H1 (cell line): Measurements from ENCODE around the gene MRPL52. TPM values are rescaled to one million over a fixed set of nuclear protein-coding genes. Genes with fewer than 3 reads are reported as not detected.

Source experiments
- CTCF ChIA-PET: fragments of 300-600 bp; sonication (Branson Sonifier 250); formaldehyde crosslinking; loops from one replicate; lab custom pipeline; 2021; ENCODE audit not compliant: partially characterized antibody; lab: Charles Lee
- POLR2A ChIA-PET: fragments of 300-600 bp; sonication (Branson Sonifier 250); formaldehyde crosslinking; loops from one replicate; lab custom pipeline; 2021; ENCODE audit warnings: inconsistent platforms; ENCODE audit not compliant: partially characterized antibody; lab: Charles Lee
- DNase-seq, 2 experiments: peaks; one replicate each; pipeline versions ENCODE4 v3.0.0 to v3.0.0-alpha.2; 2010 to 2022; ENCODE audit warnings: low spot score in 2 of 2, low read depth in 1 of 2, mixed read lengths in 1 of 2
- FAIRE-seq: peaks from 2 replicates; lab custom pipeline; 2011; peaks lifted over from hg19 to GRCh38; lab: Jason Lieb, UNC
- H2AFZ ChIP-seq: 2 replicates; pipeline ENCODE4 v1.8.1; 2012; ENCODE audit warnings: low read length, inconsistent platforms
- H2AK5ac ChIP-seq: 2 replicates; pipeline ENCODE4 v1.6.1; 2013; ENCODE audit warnings: low read depth, low read length
- H2BK120ac ChIP-seq: replicated peaks from 2 replicates; pipeline ENCODE3; 2013; ENCODE audit warnings: low read depth, low read length, inconsistent platforms
- H2BK12ac ChIP-seq: 2 replicates; pipeline ENCODE4 v1.6.1; 2013; ENCODE audit warnings: low read depth, low read length
- H2BK15ac ChIP-seq: 2 replicates; pipeline ENCODE4 v1.6.1; 2013; ENCODE audit warnings: low read length
- H2BK20ac ChIP-seq: 2 replicates; pipeline ENCODE4 v1.6.1; 2013; ENCODE audit warnings: low read length
- H2BK5ac ChIP-seq: 2 replicates; pipeline ENCODE4 v1.6.1; 2013; ENCODE audit warnings: low read depth, low read length
- H3K14ac ChIP-seq: 2 replicates; pipeline ENCODE4 v1.6.1; 2013; ENCODE audit warnings: inconsistent platforms; ENCODE audit not compliant: insufficient read length
- H3K18ac ChIP-seq: 2 replicates; pipeline ENCODE4 v1.6.1; 2013; ENCODE audit warnings: low read length; ENCODE audit errors: extremely low read depth
- H3K23ac ChIP-seq: 2 replicates; pipeline ENCODE4 v1.6.1; 2013; ENCODE audit warnings: inconsistent platforms; ENCODE audit not compliant: insufficient read length
- H3K23me2 ChIP-seq: 2 replicates; pipeline ENCODE4 v1.6.1; 2013; ENCODE audit warnings: low read depth, low read length
- H3K27ac ChIP-seq: 2 replicates; pipeline ENCODE4 v1.6.1; 2011; ENCODE audit warnings: low read depth, low read length, inconsistent platforms
- H3K27me3 ChIP-seq, 4 experiments: replicated peaks in 1 of 4; 1 replicate in 1 of 4; 2 replicates in 3 of 4; pipeline versions ENCODE4 v1.6.1 to v1.8.1; 2011 to 2013; ENCODE audit warnings: low read length in 3 of 4, mild to moderate bottlenecking in 3 of 4, inconsistent platforms in 2 of 4, mixed read lengths in 2 of 4, moderate library complexity in 1 of 4; ENCODE audit not compliant: control insufficient read depth in 3 of 4, insufficient read depth in 3 of 4; ENCODE audit errors: extremely low read depth in 1 of 4
- H3K36me3 ChIP-seq, 4 experiments: 2 replicates each; pipeline versions ENCODE4 v1.6.1 to v1.8.1; 2011 to 2013; ENCODE audit warnings: mild to moderate bottlenecking in 4 of 4, low read length in 3 of 4, moderate library complexity in 2 of 4, control low read depth in 1 of 4, inconsistent platforms in 1 of 4; ENCODE audit not compliant: insufficient read depth in 4 of 4, control insufficient read depth in 2 of 4
- H3K4ac ChIP-seq: replicated peaks from 2 replicates; pipeline ENCODE3; 2013; ENCODE audit warnings: low read length, low read depth, mixed read lengths, inconsistent platforms; ENCODE audit not compliant: insufficient read length
- H3K4me1 ChIP-seq, 4 experiments: replicated peaks in 1 of 4; 1 replicate in 1 of 4; 2 replicates in 3 of 4; pipeline versions ENCODE4 v1.6.1 to v1.8.1; 2011 to 2013; ENCODE audit warnings: low read length in 3 of 4, inconsistent platforms in 2 of 4, mixed read lengths in 1 of 4; ENCODE audit not compliant: insufficient read depth in 4 of 4, control insufficient read depth in 3 of 4
- H3K4me2 ChIP-seq, 2 experiments: 2 replicates each; pipeline versions ENCODE4 v1.6.1 to v1.8.1; 2011 to 2013; ENCODE audit warnings: low read depth in 2 of 2, low read length in 2 of 2, control low read depth in 1 of 2, inconsistent platforms in 1 of 2, mild to moderate bottlenecking in 1 of 2; ENCODE audit not compliant: insufficient read depth in 1 of 2
- H3K4me3 ChIP-seq, 4 experiments: fragments of 200-600, 300-600 bp in 1 of 4; sonication (generic), shearing (Covaris generic), sonication (Bioruptor Twin) in 1 of 4; 2 replicates each; pipeline versions ENCODE4 v1.5.1 to v1.8.1; 2011 to 2016; ENCODE audit warnings: low read length in 4 of 4, low read depth in 3 of 4, control low read depth in 2 of 4, inconsistent platforms in 2 of 4, mild to moderate bottlenecking in 2 of 4, mixed read lengths in 1 of 4, moderate library complexity in 1 of 4; ENCODE audit not compliant: insufficient read depth in 2 of 4; ENCODE audit errors: extremely low read depth in 1 of 4
- H3K56ac ChIP-seq: replicated peaks from 2 replicates; pipeline ENCODE3; 2013; ENCODE audit warnings: low read depth, mild to moderate bottlenecking, mixed read lengths, low read length, inconsistent platforms; ENCODE audit not compliant: insufficient read length
- H3K79me1 ChIP-seq: 2 replicates; pipeline ENCODE4 v1.6.1; 2013; ENCODE audit warnings: low read depth, low read length, control low read depth
- H3K79me2 ChIP-seq, 2 experiments: 2 replicates each; pipeline versions ENCODE4 v1.6.1 to v1.8.1; 2012 to 2013; ENCODE audit warnings: low read length in 2 of 2, mild to moderate bottlenecking in 2 of 2, inconsistent platforms in 1 of 2; ENCODE audit not compliant: insufficient read depth in 2 of 2, control insufficient read depth in 1 of 2
- H3K9ac ChIP-seq, 4 experiments: replicated peaks in 1 of 4; 1 replicate in 1 of 4; 2 replicates in 3 of 4; pipeline versions ENCODE4 v1.6.1 to v1.8.1; 2011 to 2013; ENCODE audit warnings: low read depth in 3 of 4, low read length in 3 of 4, control low read depth in 2 of 4, mild to moderate bottlenecking in 2 of 4, moderate library complexity in 2 of 4, inconsistent platforms in 1 of 4; ENCODE audit errors: extremely low read depth in 1 of 4
- H3K9me3 ChIP-seq, 2 experiments: 2 replicates each; pipeline versions ENCODE4 v1.6.1 to v1.8.1; 2012 to 2013; ENCODE audit warnings: mild to moderate bottlenecking in 2 of 2, moderate library complexity in 2 of 2, control low read depth in 1 of 2, inconsistent platforms in 1 of 2, low read depth in 1 of 2, low read length in 1 of 2, mixed read lengths in 1 of 2; ENCODE audit not compliant: insufficient read depth in 2 of 2
- H4K20me1 ChIP-seq, 2 experiments: replicated peaks in 1 of 2; 2 replicates each; pipeline versions ENCODE3 to v1.8.1; 2011 to 2013; ENCODE audit warnings: inconsistent platforms in 2 of 2, low read length in 2 of 2, mild to moderate bottlenecking in 1 of 2; ENCODE audit not compliant: insufficient read depth in 2 of 2, control insufficient read depth in 1 of 2
- H4K5ac ChIP-seq: 2 replicates; pipeline ENCODE4 v1.6.1; 2013; ENCODE audit warnings: low read length, low read depth, mixed read lengths, inconsistent platforms; ENCODE audit not compliant: insufficient read length
- H4K8ac ChIP-seq: 2 replicates; pipeline ENCODE4 v1.8.0; 2013; ENCODE audit warnings: mild to moderate bottlenecking, moderate library complexity, low read length, inconsistent platforms; ENCODE audit not compliant: insufficient read depth; ENCODE audit errors: extremely low read depth
- H4K91ac ChIP-seq: replicated peaks from 2 replicates; pipeline ENCODE3; 2013; ENCODE audit warnings: low read length, mixed read lengths, inconsistent platforms; ENCODE audit not compliant: insufficient read length
- CBX8 ChIP-seq: fragments of 300-800, 300-1000 bp; sonication (generic); IDR thresholded peaks from 2 replicates; pipeline ENCODE4 v1.7.1; 2016; ENCODE audit warnings: low read depth, low read length, borderline replicate concordance
- CHD1 ChIP-seq: IDR thresholded peaks from 2 replicates; pipeline ENCODE4 v1.6.1; 2012; ENCODE audit warnings: low read depth, low read length, improper control_type of control experiment
- CREB1 ChIP-seq: IDR thresholded peaks from 2 replicates; pipeline ENCODE4 v1.6.1; 2012; ENCODE audit warnings: inconsistent platforms
- EGR1 ChIP-seq: IDR thresholded peaks from 2 replicates; pipeline ENCODE4 v1.6.1; 2011; ENCODE audit warnings: low read depth, low read length, borderline replicate concordance
- EP300 ChIP-seq, 2 experiments: IDR thresholded peaks; 1 replicate in 1 of 2; 2 replicates in 1 of 2; pipeline ENCODE4 v1.6.1; 2011 to 2012; ENCODE audit warnings: low read depth in 2 of 2, low read length in 2 of 2, mild to moderate bottlenecking in 2 of 2, borderline replicate concordance in 1 of 2, inconsistent platforms in 1 of 2, moderate library complexity in 1 of 2
- GTF2F1 ChIP-seq: IDR thresholded peaks from 2 replicates; pipeline ENCODE4 v1.6.1; 2012; ENCODE audit warnings: low read depth, low read length, improper control_type of control experiment, borderline replicate concordance
- HDAC6 ChIP-seq: IDR thresholded peaks from one replicate; pipeline ENCODE4 v1.7.1; 2012; ENCODE audit warnings: low read depth, mild to moderate bottlenecking, inconsistent platforms, low read length, moderate library complexity
- JUN ChIP-seq: IDR thresholded peaks from 2 replicates; pipeline ENCODE4 v1.6.1; 2011; ENCODE audit warnings: low read depth, mild to moderate bottlenecking, improper control_type of control experiment, low read length
- RFX5 ChIP-seq: IDR thresholded peaks from 2 replicates; pipeline ENCODE4 v1.6.1; 2011; ENCODE audit warnings: low read depth, low read length, improper control_type of control experiment, borderline replicate concordance
- SIX5 ChIP-seq: IDR thresholded peaks from 2 replicates; pipeline ENCODE4 v1.6.1; 2011; ENCODE audit warnings: mild to moderate bottlenecking, low read depth, low read length
- TAF1 ChIP-seq: IDR thresholded peaks from 2 replicates; pipeline ENCODE4 v1.6.1; 2011; ENCODE audit warnings: mild to moderate bottlenecking, low read depth, low read length
- TAF7 ChIP-seq: optimal IDR thresholded peaks from 2 replicates; pipeline ENCODE3; 2011; ENCODE audit warnings: low read depth, mild to moderate bottlenecking, inconsistent platforms, low read length, moderate library complexity, borderline replicate concordance
- ZNF274 ChIP-seq: IDR thresholded peaks from 2 replicates; pipeline ENCODE4 v1.7.0; 2012; ENCODE audit warnings: low read length, borderline replicate concordance; ENCODE audit errors: extremely low read depth
- WGBS, 2 experiments: shearing (Covaris generic) in 1 of 2; methylation state at CpG; one replicate each; pipeline versions ENCODE4 v1.1.6 to v1.1.7; 2013 to 2015; ENCODE audit warnings: low lambda C conversion rate in 2 of 2, mixed read lengths in 2 of 2, inconsistent platforms in 1 of 2, low coverage in 1 of 2, missing lambda C conversion rate in 1 of 2; ENCODE audit not compliant: insufficient replicate concordance in 2 of 2, insufficient coverage in 1 of 2, insufficient read length in 1 of 2; ENCODE audit errors: extremely low coverage in 1 of 2, missing lambda C conversion rate in 1 of 2; 5-methylcytosine and 5-hydroxymethylcytosine counted together
- polyA plus RNA-seq, 7 experiments: library from polyadenylated mRNA; depleted of rRNA in 3 of 7; stranded (reverse) in 5 of 7; unstranded in 2 of 7; fragments of >200 nt in 5 of 7; fragments of 200-250 nt in 2 of 7; gene quantifications; 1 replicate in 5 of 7; 2 replicates in 1 of 7; 4 replicates in 1 of 7; pipeline versions ENCODE4 v1.2.1 to v1.2.3, GENCODE V29; 2011 to 2013; ENCODE audit warnings: missing spikeins in 2 of 7, mixed read lengths in 2 of 7
- total RNA-seq: library from RNA; stranded (reverse); fragmentation: NEBNext Ultra II Directional; extraction: Animal tissue kit (Norgen Biotek cat#: 25700); gene quantifications from 2 replicates; pipeline ENCODE4 v1.2.1, GENCODE V29; 2021

Gene MRPL52
- total and polyA plus RNA-seq, 2 of the 8 experiments (the other 6 are each of a cell fraction or from before 2014, with no cell fraction given): 70.5 to 176 TPM

GRCh38 chr14:22800346-22800745 is 29.3 kb upstream of the MRPL52 start:
- Histone ChIP-seq H3K23me2 (no peaks in the 10 kb centered on the region), H2AK5ac (no peak overlapping the region), H2BK120ac (no peak overlapping the region), H3K79me1 (no peaks in the 10 kb centered on the region), H3K79me2 (no peaks in the 10 kb centered on the region), H3K14ac (no peak overlapping the region), H4K91ac (no peak overlapping the region), H3K4me1 (peaks cover 2 to 11% (median 6%) of the 10 kb centered on the region in 4 experiments), H2BK15ac (no peak overlapping the region), H3K56ac (no peak overlapping the region), H4K8ac (no peak overlapping the region), H3K27me3 (no peaks in the 10 kb centered on the region), H3K27ac (no peak overlapping the region), H2BK20ac (no peak overlapping the region), H2AFZ (no peak overlapping the region), H3K18ac (no peak overlapping the region), H3K36me3 (no peaks in the 10 kb centered on the region), H2BK12ac (no peak overlapping the region), H4K20me1 (no peaks in the 10 kb centered on the region), H3K9ac (no peak overlapping the region), H3K4me2 (no peak overlapping the region), H4K5ac (no peak overlapping the region), H3K23ac (no peak overlapping the region), H3K9me3 (peaks cover 0 to 4% of the 10 kb centered on the region in 2 experiments; a peak in 1 of 4 replicates), H3K4me3 (no peak overlapping the region), H3K4ac (no peak overlapping the region), H2BK5ac (no peak overlapping the region)
- POLR2A ChIA-PET: interaction anchor here (1.3 to 1.7 kb wide), 2 partner anchors 22 to 34 kb away, joined by 4 to 5 read pairs; partner anchors contain the start of gene OXA1L
- DNase-seq (no peak), FAIRE-seq (no peak)
- CTCF ChIA-PET: interaction anchor here (0.8 to 53.1 kb wide), 6 partner anchors 15 to 230 kb away, joined by 3 to 1562 read pairs (median 4); partner anchors contain the start of genes LRP10, MMP14, PRMT5 and REM2
- WGBS, 2 experiments: 91% methylated on average over 10 of the region's 10 CpGs; no CpG with 5 or more reads in 1 of the 2 experiments
- TF ChIP-seq TAF1: no peak
- TF ChIP-seq HDAC6: no peak
- no peak for TF ChIP-seq SIX5
- no peak for TF ChIP-seq EGR1
- no peak for TF ChIP-seq CREB1
- no peak for TF ChIP-seq EP300 (IDR thresholded peaks at IDR 0.05; ENCODE audit: borderline replicate concordance in 1 of 2, low read depth in 2 of 2, low read length in 2 of 2)
- no peak for TF ChIP-seq JUN
- TF ChIP-seq CHD1: no peak
- TF ChIP-seq TAF7: no peak
- TF ChIP-seq CBX8: no peak
- TF ChIP-seq RFX5: no peak
- TF ChIP-seq ZNF274: no peak
- TF ChIP-seq GTF2F1: no peak
